GM18517 (cell line): ENCODE results near the gene MCF2L.

Source experiments
- ATAC-seq: cut with Tn5 transposase; IDR thresholded peaks from one replicate; pipeline ENCODE4 v1.9.1; 2021; ENCODE audit warnings: mild to moderate bottlenecking, moderate library complexity; ENCODE audit not compliant: unreplicated experiment

MCF2L gene

GRCh38 chr13:112994084-112994780 is 25.2 kb downstream of the MCF2L start:
- ATAC-seq = no peak

DNA sequence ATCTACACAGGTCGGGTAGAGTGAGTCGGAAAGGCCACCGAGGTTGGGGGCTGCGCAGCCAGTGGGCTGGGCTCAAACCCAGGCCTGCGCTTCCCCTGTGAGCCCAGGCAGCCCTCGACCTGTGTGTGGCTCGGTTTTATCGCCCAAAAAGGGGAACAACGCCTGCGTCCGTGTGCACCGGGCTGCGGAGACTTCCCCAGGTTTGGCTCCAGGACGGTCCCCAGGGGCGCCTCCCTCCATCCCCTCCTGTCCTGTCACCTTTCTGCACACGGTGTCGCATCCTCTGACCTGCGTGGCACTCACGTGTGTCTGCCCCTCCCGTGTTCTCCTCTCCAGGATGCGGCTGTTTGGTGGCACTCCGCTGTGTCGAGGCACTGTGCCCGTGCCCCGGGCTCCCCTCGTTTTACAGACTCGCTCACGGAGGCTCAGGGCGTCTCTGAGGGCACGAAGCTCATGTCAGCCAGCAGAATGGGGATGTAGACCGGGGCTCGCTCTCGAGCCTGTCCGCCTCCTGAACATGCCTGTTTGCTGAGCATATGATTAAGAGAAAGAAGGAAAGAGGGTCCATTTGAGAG is 25.9 kb downstream of the MCF2L start:
- no peak for ATAC-seq

- ATAC-seq = no peak
These were observed 26.6 kb downstream of the MCF2L start for GRCh38 chr13:112995395-112996191.

DNA sequence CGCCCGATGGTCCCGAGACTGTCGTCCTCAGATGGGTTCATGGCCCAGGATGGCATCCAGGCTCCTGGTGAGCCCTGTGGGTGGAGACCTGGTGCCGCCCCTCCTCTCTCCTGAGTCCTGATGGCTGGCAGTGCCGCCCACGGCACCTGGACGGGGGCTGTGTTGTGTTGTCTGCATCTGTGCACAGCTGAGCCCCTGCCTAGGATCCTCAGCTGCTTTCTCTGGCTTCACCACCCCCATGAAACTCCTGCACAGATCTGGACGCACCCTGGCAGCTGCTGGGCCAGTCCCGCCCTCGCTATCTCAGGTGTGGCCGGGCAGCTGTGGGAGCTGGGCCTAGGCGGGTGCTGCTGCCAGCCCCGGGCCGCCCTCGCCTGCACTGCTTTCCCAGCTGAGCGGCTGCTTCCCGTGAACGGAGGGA is 27.7 kb downstream of the MCF2L start:
- ATAC-seq = no peak

DNA sequence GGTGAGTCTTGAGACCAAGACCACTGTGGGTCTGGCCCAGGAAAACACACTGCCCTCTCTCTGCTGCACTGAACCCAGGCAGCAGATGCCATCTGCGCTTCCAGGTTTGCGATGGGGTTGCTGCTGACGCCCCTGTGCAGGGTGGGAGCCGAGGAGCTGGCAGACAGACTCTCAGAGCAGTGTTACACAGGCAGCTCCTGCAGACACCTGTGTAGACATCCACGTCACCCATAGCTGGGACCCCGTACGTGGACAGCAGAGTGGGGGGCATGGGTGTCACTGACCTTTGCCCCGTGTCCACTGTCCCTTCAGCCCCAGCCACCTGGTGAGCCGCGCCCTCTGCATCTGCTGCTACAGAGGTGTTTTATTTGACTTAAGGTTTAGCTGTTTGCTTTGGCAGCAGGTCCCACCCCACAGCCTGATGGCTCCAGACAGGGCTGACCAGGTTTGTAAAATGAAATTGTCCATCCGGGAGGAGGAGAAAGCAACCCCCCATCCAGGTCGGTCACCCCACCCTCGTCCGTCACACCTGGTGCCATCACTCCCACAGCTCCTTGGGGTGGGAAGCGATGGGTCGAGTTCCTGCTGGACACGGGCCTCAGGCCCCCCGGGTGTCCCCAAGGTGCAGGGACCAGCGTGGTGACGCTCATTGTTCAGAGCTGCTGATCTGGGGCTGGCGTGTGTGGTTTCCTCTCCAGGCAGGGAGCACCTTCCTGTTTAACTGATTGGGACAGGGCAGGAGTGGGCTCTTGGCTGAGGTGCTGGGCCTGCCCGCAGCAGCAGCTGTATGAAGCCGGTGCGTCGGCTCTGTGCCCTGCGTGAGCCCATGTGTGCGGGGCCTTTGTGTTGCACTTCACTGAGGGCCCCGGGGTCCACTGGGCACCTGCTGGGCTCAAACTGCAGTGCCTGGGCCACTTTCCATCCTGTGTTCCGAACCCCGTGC is 28.4 kb downstream of the MCF2L start:
- no peak for ATAC-seq

DNA sequence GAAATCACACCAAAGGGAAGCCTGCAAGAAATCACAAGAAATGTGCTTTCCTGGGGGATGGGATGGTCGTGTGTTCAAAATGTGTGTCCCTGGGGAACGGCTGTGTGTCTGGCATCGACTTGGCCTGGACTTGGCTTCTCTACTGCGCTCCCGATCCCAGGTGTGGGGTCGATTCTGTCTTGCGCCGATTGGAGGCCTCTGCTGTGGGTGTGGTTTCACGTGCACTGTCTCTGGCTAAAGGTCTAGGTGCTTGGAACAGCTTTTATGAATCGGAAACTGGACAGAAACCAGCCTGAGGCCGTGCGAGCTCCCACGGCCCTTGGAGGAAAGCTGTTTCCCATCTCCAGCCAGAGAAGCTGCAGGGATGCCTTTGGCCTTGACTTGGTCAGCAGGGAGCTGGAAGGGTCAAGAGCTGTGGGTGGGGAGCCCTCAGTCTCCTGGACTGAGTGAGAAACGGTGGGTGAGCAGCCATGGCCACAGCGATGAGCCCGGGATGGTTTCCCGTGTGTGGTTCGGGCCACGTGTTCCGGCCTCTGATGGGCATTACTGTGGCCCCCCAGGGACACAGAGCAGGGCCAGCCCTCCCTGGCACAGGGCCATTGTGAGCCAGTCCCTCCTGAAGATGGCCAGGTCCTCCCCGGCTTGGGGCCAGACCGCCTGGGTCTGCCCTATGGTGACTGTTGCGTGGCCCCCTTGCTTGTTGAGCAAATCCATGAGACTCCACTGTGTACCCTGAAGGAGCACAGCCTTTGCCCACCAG is 29.7 kb downstream of the MCF2L start:
- ATAC-seq = no peak

DNA sequence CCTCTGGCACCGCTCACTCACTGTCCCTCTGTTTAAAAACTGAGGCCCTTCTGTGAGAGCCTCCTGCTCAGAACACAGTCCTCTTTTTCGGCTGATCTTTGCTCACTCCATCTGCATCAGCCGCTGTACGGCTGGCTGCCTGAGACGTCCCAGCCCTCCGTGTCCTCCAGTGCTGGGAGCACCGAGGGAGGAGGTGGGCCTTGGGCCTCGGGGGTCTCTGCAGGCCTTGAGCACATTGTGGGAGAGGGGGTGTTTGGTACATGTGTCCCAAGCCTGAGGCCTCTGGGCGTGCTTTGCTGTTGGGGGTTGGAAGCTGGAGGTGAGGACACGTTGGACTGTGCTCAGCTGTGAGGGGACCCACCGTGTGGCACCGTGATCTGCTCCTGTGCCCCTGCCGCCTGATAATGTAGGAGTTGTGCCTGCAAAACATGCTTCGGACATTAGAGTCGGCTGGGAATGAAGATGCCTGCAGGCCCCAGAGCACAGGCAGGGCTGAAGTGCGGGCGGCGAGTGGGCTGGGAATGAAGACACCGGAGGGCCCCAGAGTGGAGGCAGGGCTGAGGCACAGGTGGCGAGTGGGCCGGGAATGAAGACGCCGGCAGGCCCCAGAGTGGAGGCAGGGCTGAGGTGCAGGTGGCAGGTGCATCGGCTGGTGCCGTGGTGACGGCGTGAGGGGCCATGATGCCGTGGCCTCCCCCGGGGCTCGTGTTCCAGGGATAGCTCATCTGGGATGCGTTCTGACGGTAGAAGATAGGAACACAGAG is 30.6 kb downstream of the MCF2L start:
- no peak for ATAC-seq

GRCh38 chr13:113000575-113000974 is 31.6 kb downstream of the MCF2L start:
- no peak for ATAC-seq

DNA sequence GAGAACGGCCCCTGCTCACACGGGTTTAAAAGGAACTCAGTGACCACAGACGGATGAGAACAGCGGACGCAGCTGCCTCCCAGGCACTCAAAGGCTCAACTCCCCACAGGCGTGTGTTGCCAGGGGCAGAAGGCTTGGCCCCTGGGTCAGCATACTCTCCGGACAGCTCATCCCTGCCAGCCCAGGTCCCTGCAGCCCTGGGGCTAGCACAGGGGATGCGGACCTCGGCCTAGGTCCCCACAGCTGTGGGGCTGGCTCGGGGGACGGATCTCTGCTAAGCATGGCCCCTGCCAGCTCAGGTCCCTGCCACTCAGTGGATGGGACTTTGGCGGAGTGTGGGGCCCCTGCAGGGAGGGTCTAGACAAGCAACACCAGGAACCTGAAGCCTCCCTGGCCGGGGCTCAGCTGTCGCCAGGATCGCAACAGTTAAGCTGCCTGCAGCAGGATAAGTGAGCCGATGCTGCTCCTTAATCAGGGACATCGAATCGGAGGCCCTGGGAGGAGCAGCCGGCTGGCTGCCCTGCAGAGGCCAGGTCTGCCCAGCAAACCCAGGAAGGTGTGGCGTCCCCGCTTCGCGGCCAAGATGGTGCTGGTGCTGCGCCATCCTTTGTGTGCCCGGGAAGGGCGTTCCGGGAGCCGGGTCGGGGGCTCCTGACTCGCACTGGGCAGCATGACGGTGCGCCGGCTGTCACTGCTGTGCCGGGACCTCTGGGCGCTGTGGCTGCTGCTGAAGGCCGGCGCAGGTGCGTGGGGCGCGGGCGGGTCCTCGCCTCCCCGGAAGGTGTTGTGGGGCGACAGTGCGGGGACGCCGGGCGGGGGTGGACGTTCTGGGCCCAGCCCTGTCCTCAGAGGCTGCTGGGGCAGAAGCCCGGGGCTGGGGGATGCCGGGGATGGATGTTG is 32.5 kb downstream of the MCF2L start:
- no peak for ATAC-seq

- ATAC-seq = no peak
These were observed 33.3 kb downstream of the MCF2L start for GRCh38 chr13:113002206-113002912.

DNA sequence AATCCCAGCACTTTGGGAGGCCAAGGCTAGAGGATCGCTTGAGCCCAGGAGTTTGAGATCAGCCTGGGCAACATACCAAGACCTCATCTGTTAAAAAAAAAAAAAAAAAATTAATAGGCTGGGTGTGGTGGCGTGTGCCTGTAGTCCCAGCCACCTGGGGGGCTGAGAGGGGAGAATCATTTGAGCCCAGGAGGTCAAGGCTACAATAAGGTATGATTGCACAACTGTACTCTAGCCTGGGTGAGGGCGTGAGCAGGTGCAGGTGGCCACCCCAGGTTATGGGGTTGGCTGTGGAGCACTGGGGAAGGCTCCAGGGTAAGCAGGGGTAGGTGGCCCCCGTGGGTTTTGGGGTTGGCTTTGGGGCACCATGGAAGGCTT is 33.9 kb downstream of the MCF2L start:
- ATAC-seq = no peak

GRCh38 chr13:113004126-113004525 is 35.1 kb downstream of the MCF2L start:
- ATAC-seq = no peak

- ATAC-seq = no peak
These were observed 36.3 kb downstream of the MCF2L start for GRCh38 chr13:113005076-113005865.

- ATAC-seq = no peak
These were observed 37.0 kb downstream of the MCF2L start for GRCh38 chr13:113005997-113006396.

DNA sequence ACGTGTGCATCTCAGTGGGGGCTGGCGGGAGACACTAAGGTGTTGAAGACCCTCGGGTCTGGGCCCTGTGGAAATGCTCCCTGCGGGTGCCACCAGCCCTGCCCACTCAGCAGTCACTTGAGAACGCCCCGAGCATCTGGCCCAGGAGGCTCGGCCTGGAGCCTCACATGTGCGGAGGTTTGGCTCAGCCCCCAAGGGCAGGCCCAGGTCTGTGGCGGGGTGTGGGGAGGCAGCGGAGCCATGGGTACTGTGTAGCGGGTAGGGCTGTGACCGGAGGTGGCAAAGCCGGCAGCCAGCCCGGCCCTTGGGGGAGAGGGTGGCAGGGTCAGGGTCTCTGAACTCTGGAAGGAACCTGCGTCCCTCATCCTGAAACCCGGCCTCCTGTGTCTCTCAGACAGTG is 37.6 kb downstream of the MCF2L start:
- ATAC-seq = no peak

DNA sequence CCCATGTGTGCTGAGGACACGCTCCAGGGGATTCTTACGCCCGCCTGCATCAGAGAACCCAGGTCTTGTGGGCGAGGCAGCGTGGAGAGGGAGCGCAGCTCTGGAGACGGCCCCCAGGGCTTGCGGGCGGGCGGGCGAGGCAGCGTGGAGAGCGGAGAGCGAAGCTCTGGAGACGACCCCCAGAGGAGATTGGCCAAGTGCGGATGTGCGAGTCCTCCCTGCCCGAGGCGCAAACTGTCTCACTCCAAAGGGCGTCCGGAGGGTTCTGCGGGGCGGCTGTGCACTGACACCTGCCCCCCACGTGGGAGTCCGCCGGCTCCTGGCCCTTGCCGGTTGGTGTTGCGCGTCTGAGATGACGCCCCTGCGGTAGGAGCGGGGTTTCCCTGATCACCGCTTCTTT is 39.8 kb downstream of the MCF2L start:
- ATAC-seq = no peak
